Measurements from ENCODE around the gene KRT24. TPM values are rescaled to one million over a fixed set of nuclear protein-coding genes. Genes with fewer than 3 reads are reported as not detected.

The KRT24 gene
- total RNA-seq, 1 donor from 2014 or later: not detected

- intact Hi-C loops (cut with DNase I): no loop called here
- no peak for DNase-seq
- Histone ChIP-seq H3K9me3 (no peaks in the 10 kb centered on the region), H3K27ac (no peak overlapping the region), H3K4me1 (no peaks in the 10 kb centered on the region), H3K4me3 (no peak overlapping the region), H3K36me3 (no peaks in the 10 kb centered on the region), H3K27me3 (no peaks in the 10 kb centered on the region)
- TF ChIP-seq, protein P1, sequence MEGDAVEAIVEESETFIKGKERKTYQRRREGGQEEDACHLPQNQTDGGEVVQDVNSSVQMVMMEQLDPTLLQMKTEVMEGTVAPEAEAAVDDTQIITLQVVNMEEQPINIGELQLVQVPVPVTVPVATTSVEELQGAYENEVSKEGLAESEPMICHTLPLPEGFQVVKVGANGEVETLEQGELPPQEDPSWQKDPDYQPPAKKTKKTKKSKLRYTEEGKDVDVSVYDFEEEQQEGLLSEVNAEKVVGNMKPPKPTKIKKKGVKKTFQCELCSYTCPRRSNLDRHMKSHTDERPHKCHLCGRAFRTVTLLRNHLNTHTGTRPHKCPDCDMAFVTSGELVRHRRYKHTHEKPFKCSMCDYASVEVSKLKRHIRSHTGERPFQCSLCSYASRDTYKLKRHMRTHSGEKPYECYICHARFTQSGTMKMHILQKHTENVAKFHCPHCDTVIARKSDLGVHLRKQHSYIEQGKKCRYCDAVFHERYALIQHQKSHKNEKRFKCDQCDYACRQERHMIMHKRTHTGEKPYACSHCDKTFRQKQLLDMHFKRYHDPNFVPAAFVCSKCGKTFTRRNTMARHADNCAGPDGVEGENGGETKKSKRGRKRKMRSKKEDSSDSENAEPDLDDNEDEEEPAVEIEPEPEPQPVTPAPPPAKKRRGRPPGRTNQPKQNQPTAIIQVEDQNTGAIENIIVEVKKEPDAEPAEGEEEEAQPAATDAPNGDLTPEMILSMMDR (IDR thresholded peaks at IDR 0.05): no peak
- no peak for ATAC-seq
Measured at GRCh38 chr17:40734018-40734417, 30.5 kb upstream of the KRT24 start.

- Histone ChIP-seq H3K27me3 (no peaks in the 10 kb centered on the region), H3K36me3 (no peaks in the 10 kb centered on the region), H3K9me3 (no peaks in the 10 kb centered on the region), H3K4me3 (no peak overlapping the region), H3K27ac (no peak overlapping the region), H3K4me1 (no peaks in the 10 kb centered on the region)
- intact Hi-C loops (cut with DNase I): no loop called here
- no peak for DNase-seq
- no peak for ATAC-seq
- TF ChIP-seq, protein P1 (IDR thresholded peaks at IDR 0.05): no peak
Measured at GRCh38 chr17:40730970-40731369, 27.4 kb upstream of the KRT24 start.

DNA sequence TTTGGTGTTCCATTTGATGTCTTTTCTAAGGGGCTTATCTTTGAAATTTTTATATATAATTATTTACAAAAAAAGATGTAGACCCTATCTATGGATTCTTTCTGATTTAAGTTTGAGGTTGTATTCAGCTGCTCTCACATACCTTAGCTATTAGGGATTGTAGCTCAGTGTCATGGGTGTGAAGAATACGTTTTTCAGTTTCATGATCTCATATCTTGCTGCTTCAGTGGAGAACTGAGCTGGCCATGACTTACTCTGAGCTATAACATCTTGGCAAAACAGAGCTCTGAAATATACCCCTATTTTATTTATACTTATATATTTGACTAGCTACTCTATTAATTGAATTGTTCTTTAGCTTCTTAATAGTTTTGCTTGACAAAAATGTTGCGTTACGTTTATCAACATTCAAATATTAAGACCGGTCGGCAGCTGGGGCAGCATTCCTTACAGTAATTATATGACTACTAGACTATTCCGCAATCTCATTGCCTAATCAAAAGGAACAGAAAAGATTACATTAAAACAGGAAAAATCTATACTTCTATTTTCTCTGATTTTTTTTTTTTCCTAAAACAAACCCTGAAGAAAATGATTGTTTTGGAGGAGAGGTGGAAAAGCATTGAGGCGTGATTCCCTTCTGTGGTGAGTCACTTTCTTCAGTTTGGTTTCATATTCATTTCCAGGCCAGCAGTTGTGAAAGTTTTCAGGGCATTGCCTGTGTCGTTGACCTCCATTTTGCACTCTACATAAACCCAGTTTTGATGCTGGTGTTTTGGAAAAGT is 24.1 kb upstream of the KRT24 start:
- Histone ChIP-seq H3K36me3 (no peaks in the 10 kb centered on the region), H3K4me3 (no peak overlapping the region), H3K27ac (no peak overlapping the region), H3K27me3 (no peaks in the 10 kb centered on the region), H3K4me1 (no peaks in the 10 kb centered on the region), H3K9me3 (no peaks in the 10 kb centered on the region)
- no peak for DNase-seq
- no peak for ATAC-seq
- intact Hi-C loops (cut with DNase I): no loop called here
- TF ChIP-seq, protein P1 (IDR thresholded peaks at IDR 0.05): no peak

DNA sequence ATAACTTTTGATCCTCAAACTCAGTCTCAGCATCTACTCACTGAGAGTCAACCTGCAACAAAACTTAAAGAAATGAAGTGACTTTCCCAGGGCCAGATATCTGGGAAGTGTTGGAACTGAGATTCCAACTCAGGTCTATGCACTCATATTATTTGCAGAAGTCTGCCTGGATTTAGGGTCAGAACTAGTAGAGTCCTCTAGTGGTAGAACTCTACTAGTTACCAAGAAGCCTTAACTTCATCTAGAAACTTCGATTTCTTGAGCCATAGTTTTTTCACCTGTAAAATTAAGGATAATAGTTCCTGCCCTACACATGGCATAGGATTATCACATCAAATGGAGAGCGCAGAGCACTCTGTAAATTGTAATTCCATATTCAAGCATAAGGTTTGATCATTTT is 23.4 kb upstream of the KRT24 start:
- H3K36me3 ChIP-seq: no peaks in the 10 kb centered on the region
- H3K4me1 ChIP-seq: no peaks in the 10 kb centered on the region
- H3K27me3 ChIP-seq: no peaks in the 10 kb centered on the region
- DNase-seq: no peak
- intact Hi-C loops (cut with DNase I): no loop called here
- TF ChIP-seq, protein P1 (IDR thresholded peaks at IDR 0.05): peak; percentile 51
- peak; percentile 68 for ATAC-seq
- H3K9me3 ChIP-seq: no peaks in the 10 kb centered on the region
- H3K4me3 ChIP-seq: no peak overlapping the region
- no peak overlapping the region for H3K27ac ChIP-seq

- H3K27me3 ChIP-seq: no peaks in the 10 kb centered on the region
- intact Hi-C loops (cut with DNase I): no loop called here
- ATAC-seq (no peak), DNase-seq (no peak)
- TF ChIP-seq, protein P1 (IDR thresholded peaks at IDR 0.05): no peak
- no peaks in the 10 kb centered on the region for H3K9me3 ChIP-seq
- no peaks in the 10 kb centered on the region for H3K4me1 ChIP-seq
- no peak overlapping the region for H3K4me3 ChIP-seq
- no peaks in the 10 kb centered on the region for H3K36me3 ChIP-seq
- no peak overlapping the region for H3K27ac ChIP-seq
Measured at GRCh38 chr17:40724656-40725055, 21.1 kb upstream of the KRT24 start.

Measured in upper lobe of right lung (tissue), 1 donor.